ENCODE data around the gene KANSL1.

DNA sequence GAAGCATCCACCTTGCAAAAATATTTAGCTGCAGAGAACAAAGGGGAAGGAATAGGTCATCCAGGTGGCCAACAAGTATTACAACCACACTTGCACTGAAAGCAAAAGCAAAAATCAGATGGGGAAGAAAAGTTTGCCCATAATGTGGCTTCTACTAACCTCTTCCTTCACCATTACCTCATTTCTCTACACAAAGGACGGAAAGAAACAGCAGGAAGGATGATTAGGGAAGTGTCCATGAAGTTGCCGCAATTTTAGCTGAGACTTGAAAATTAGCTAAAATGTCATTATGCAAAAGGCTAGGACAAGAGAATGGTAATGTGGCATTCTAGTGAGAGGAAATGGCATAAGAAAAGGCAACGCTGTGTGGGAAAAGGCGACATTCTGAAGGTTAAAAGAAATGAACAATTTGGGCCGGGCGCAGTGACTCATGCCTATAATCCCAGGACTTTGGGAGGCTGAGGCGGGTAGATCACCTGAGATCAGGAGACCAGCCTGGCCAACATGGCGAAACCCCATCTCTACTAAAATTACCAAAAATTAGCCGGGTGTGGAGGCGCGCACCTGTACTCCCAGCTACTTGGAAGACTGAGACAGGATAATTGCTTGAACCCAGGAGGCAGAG, 13.7 kb downstream of the KANSL1 start:
- TF ChIP-seq, protein P1, sequence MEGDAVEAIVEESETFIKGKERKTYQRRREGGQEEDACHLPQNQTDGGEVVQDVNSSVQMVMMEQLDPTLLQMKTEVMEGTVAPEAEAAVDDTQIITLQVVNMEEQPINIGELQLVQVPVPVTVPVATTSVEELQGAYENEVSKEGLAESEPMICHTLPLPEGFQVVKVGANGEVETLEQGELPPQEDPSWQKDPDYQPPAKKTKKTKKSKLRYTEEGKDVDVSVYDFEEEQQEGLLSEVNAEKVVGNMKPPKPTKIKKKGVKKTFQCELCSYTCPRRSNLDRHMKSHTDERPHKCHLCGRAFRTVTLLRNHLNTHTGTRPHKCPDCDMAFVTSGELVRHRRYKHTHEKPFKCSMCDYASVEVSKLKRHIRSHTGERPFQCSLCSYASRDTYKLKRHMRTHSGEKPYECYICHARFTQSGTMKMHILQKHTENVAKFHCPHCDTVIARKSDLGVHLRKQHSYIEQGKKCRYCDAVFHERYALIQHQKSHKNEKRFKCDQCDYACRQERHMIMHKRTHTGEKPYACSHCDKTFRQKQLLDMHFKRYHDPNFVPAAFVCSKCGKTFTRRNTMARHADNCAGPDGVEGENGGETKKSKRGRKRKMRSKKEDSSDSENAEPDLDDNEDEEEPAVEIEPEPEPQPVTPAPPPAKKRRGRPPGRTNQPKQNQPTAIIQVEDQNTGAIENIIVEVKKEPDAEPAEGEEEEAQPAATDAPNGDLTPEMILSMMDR (IDR thresholded peaks at IDR 0.05; ENCODE audit: low read depth, low read length): no peak
- TF ChIP-seq POLR2A (IDR thresholded peaks at IDR 0.05; ENCODE audit: extremely low read depth, insufficient read length): no peak

All from NB4 (cell line).